HCT116 (cell line): ENCODE measurements around the gene SLC40A1.

Source experiments
- CTCF ChIP-seq, 3 experiments: fragments of 200-600 bp in 1 of 3; sonication (generic) in 1 of 3; IDR thresholded peaks in 2 of 3; conservative IDR thresholded peaks in 1 of 3; 2 replicates each; pipeline ENCODE4 v1.5.1; 2012 to 2017; ENCODE audit warnings: low read depth in 2 of 3, low read length in 2 of 3, antibody characterized with exemption in 1 of 3, borderline replicate concordance in 1 of 3, control low read depth in 1 of 3, mild to moderate bottlenecking in 1 of 3, mixed read lengths in 1 of 3, mixed run types in 1 of 3, moderate library complexity in 1 of 3; ENCODE audit not compliant: insufficient read depth in 1 of 3
- POLR2A ChIP-seq: IDR thresholded peaks from 2 replicates; pipeline ENCODE4 v1.7.0; 2011; ENCODE audit warnings: borderline replicate concordance; ENCODE audit not compliant: insufficient read depth, insufficient read length; ENCODE audit errors: extremely low read depth
- POLR2AphosphoS5 ChIP-seq: IDR thresholded peaks from 2 replicates; pipeline ENCODE4 v1.6.1; 2011; ENCODE audit warnings: mild to moderate bottlenecking, low read depth, low read length, moderate library complexity
- YY1 ChIP-seq: IDR thresholded peaks from 2 replicates; pipeline ENCODE4 v1.6.1; 2011; ENCODE audit warnings: low read length, low read depth, moderate library complexity, mild to moderate bottlenecking; ENCODE audit not compliant: insufficient replicate concordance; ENCODE audit errors: extremely low read depth
- ZFX ChIP-seq: fragments of 450-650 bp; IDR thresholded peaks from 2 replicates; pipeline ENCODE4 v1.6.1; 2017
- ZNF274 ChIP-seq: fragments of 200-500 bp; sonication (Bioruptor generic); IDR thresholded peaks from 2 replicates; pipeline ENCODE4 v1.6.1; 2014; ENCODE audit warnings: mild to moderate bottlenecking, low read depth, low read length, inconsistent platforms

GRCh38 chr2:189527041-189527750 is 53.4 kb downstream of the SLC40A1 start:
- TF ChIP-seq POLR2A, result no peak
- no peak for TF ChIP-seq ZNF274
- no peak for TF ChIP-seq YY1
- TF ChIP-seq CTCF (IDR thresholded peaks at IDR 0.05 in 2 of 3, conservative IDR thresholded peaks at IDR 0.05 in 1 of 3; ENCODE audit: borderline replicate concordance in 1 of 3, insufficient read depth in 1 of 3, low read depth in 2 of 3, low read length in 2 of 3), result no peak
- TF ChIP-seq POLR2AphosphoS5, result no peak
- no peak for TF ChIP-seq ZFX
